Keratinocyte (primary cell): ENCODE data around the gene DNASE1L2. TPM values are rescaled to one million over a fixed set of nuclear protein-coding genes. Genes with fewer than 3 reads are reported as not detected.

ENCODE experiments used
- DNase-seq: peaks from one replicate; pipeline ENCODE4 v3.0.0-alpha.2; 2011; ENCODE audit warnings: low read depth, missing footprints, low spot score
- FAIRE-seq: peaks from 2 replicates; lab custom pipeline; 2011; peaks lifted over from hg19 to GRCh38; lab: Jason Lieb, UNC
- H2AFZ ChIP-seq: 2 replicates; pipeline ENCODE4 v1.6.0; 2012; ENCODE audit warnings: low read length, control low read depth, inconsistent platforms; ENCODE audit not compliant: control insufficient read depth
- H3K27ac ChIP-seq: 2 replicates; pipeline ENCODE4 v1.5.1; 2011; ENCODE audit warnings: low read length; ENCODE audit not compliant: control insufficient read depth, insufficient read depth
- H3K27me3 ChIP-seq: 3 replicates; pipeline ENCODE4 v1.6.0; 2011; ENCODE audit warnings: low read length; ENCODE audit not compliant: control insufficient read depth, insufficient read depth; ENCODE audit errors: extremely low read depth
- H3K36me3 ChIP-seq, 2 experiments: 2 replicates in 1 of 2; 3 replicates in 1 of 2; pipeline ENCODE4 v1.5.1; 2011; ENCODE audit warnings: low read length in 2 of 2, mild to moderate bottlenecking in 1 of 2; ENCODE audit not compliant: control insufficient read depth in 2 of 2, insufficient read depth in 2 of 2; ENCODE audit errors: extremely low read depth in 1 of 2
- H3K4me1 ChIP-seq: 3 replicates; pipeline ENCODE4 v1.5.1; 2011; ENCODE audit warnings: low read length; ENCODE audit not compliant: control insufficient read depth, insufficient read depth; ENCODE audit errors: extremely low read depth
- H3K4me2 ChIP-seq: 3 replicates; pipeline ENCODE4 v1.6.0; 2011; ENCODE audit warnings: low read depth, low read length; ENCODE audit not compliant: control insufficient read depth, insufficient read depth; ENCODE audit errors: extremely low read depth
- H3K4me3 ChIP-seq, 3 experiments: fragments of 200-600 bp in 1 of 3; sonication (generic) in 1 of 3; 2 replicates in 2 of 3; 3 replicates in 1 of 3; pipeline ENCODE4 v1.5.1; 2011 to 2016; ENCODE audit warnings: low read length in 3 of 3, mild to moderate bottlenecking in 3 of 3, control low read depth in 2 of 3, inconsistent platforms in 1 of 3, low read depth in 1 of 3, mixed read lengths in 1 of 3, mixed run types in 1 of 3, moderate library complexity in 1 of 3; ENCODE audit not compliant: control insufficient read depth in 2 of 3, insufficient read depth in 2 of 3; ENCODE audit errors: extremely low read depth in 1 of 3
- H3K79me2 ChIP-seq: 2 replicates; pipeline ENCODE4 v1.6.0; 2012; ENCODE audit warnings: low read length; ENCODE audit not compliant: control insufficient read depth, insufficient read depth
- H3K9ac ChIP-seq: 3 replicates; pipeline ENCODE4 v1.6.0; 2011; ENCODE audit warnings: low read length; ENCODE audit not compliant: control insufficient read depth, insufficient read depth; ENCODE audit errors: extremely low read depth
- H3K9me1 ChIP-seq: 3 replicates; pipeline ENCODE4 v1.6.0; 2011; ENCODE audit warnings: low read length; ENCODE audit not compliant: control insufficient read depth, insufficient read depth; ENCODE audit errors: extremely low read depth
- H3K9me3 ChIP-seq: 2 replicates; pipeline ENCODE4 v1.5.1; 2012; ENCODE audit warnings: low read depth, low read length; ENCODE audit not compliant: control insufficient read depth
- H4K20me1 ChIP-seq: 3 replicates; pipeline ENCODE4 v1.6.0; 2011; ENCODE audit warnings: low read length; ENCODE audit not compliant: control insufficient read depth, insufficient read depth; ENCODE audit errors: extremely low read depth
- CTCF ChIP-seq, 3 experiments: IDR thresholded peaks in 1 of 3; conservative IDR thresholded peaks in 1 of 3; optimal IDR thresholded peaks in 1 of 3; 2 replicates in 2 of 3; 3 replicates in 1 of 3; pipeline versions ENCODE3 to v1.5.1; 2011; ENCODE audit warnings: low read length in 3 of 3, mild to moderate bottlenecking in 3 of 3, moderate library complexity in 2 of 3, control low read depth in 1 of 3, inconsistent platforms in 1 of 3; ENCODE audit not compliant: insufficient read depth in 2 of 3; ENCODE audit errors: extremely low read depth in 1 of 3
- EZH2 ChIP-seq: IDR thresholded peaks from one replicate; pipeline ENCODE4 v1.6.1; 2012; ENCODE audit warnings: inconsistent platforms, mild to moderate bottlenecking, low read length, moderate library complexity
- dilution Hi-C: fragments of 300-500 bp; cut with MboI; formaldehyde crosslinking; loops from one replicate; pipeline ENCODE4 v1.7.0; 2020; ENCODE audit warnings: low sequenced_read_pairs; ENCODE audit not compliant: extremely low pct_ligation_motif_present
- polyA plus RNA-seq, 5 experiments: library from polyadenylated mRNA; depleted of rRNA in 3 of 5; stranded (reverse) in 3 of 5; stranded (forward) in 1 of 5; unstranded in 1 of 5; fragments of >200 nt; gene quantifications; 1 replicate in 1 of 5; 2 replicates in 3 of 5; 3 replicates in 1 of 5; pipeline versions ENCODE4 v1.2.1 to v1.2.3, GENCODE V29; 2011 to 2012; ENCODE audit warnings: missing spikeins in 2 of 5, low read depth in 1 of 5, low replicate concordance in 1 of 5

DNASE1L2 gene
- polyA plus RNA-seq, 1 donor (not counting 4 experiments of a cell fraction or from before 2014, with no cell fraction given): 0.31 TPM

- Histone ChIP-seq H3K36me3 (peaks cover 5 to 26% of the 10 kb centered on the region in 2 experiments), H3K27ac (no peak overlapping the region)
Observed at GRCh38 chr16:2226245-2226793, 9.9 kb upstream of the DNASE1L2 start.

DNA sequence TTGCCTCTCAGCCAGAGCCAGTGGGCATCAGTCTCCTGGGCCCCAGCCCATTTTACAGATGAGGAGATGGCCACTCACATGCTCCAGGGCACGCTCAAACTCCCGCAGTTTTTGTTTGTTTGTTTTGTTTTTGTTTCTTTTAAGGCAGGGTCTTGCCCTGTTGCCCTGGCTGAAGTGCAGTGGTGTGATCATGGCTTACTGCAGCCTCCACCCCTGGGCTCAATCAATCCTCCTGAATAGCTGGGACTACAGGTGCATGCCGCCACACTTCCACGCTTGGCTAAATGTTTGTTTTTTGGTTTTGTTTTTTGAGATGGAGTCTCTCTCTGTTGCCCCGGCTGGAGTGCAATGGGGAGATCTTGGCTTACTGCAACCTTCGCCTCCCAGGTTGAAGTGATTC is 9.3 kb upstream of the DNASE1L2 start:
- no peak for DNase-seq
- no peak overlapping the region for H3K4me2 ChIP-seq
- H3K9me3 ChIP-seq: no peaks in the 10 kb centered on the region
- no peak for FAIRE-seq
- no peak overlapping the region for H3K9ac ChIP-seq
- H2AFZ ChIP-seq: no peak overlapping the region
- no peaks in the 10 kb centered on the region for H4K20me1 ChIP-seq
- H3K4me3 ChIP-seq: no peak overlapping the region
- peaks cover 46% of the 10 kb centered on the region for H3K79me2 ChIP-seq
- no peak for TF ChIP-seq EZH2
- no peak for TF ChIP-seq CTCF (optimal IDR thresholded peaks at IDR 0.05 in 1 of 3, IDR thresholded peaks at IDR 0.05 in 1 of 3, conservative IDR thresholded peaks at IDR 0.05 in 1 of 3; ENCODE audit: extremely low read depth in 1 of 3, insufficient read depth in 2 of 3, low read length in 3 of 3)
- H3K36me3 ChIP-seq: peaks cover 7 to 28% of the 10 kb centered on the region in 2 experiments
- no peak overlapping the region for H3K27ac ChIP-seq
- peaks cover 23% of the 10 kb centered on the region for H3K4me1 ChIP-seq
- H3K9me1 ChIP-seq: peaks cover 3% of the 10 kb centered on the region
- H3K27me3 ChIP-seq: no peaks in the 10 kb centered on the region
- dilution Hi-C loops: no loop called here

More at GRCh38 chr16:2226245-2226793, 9.9 kb upstream of the DNASE1L2 start:
- H4K20me1 ChIP-seq: no peaks in the 10 kb centered on the region
- no peaks in the 10 kb centered on the region for H3K27me3 ChIP-seq
- no peaks in the 10 kb centered on the region for H3K9me3 ChIP-seq
- no peak overlapping the region for H3K4me2 ChIP-seq
- dilution Hi-C loops: no loop called here
- peaks cover 20% of the 10 kb centered on the region for H3K4me1 ChIP-seq
- DNase-seq (no peak), FAIRE-seq (no peak)
- H3K79me2 ChIP-seq: peaks cover 46% of the 10 kb centered on the region
- H3K9me1 ChIP-seq: peaks cover 3% of the 10 kb centered on the region
- no peak overlapping the region for H3K4me3 ChIP-seq
- TF ChIP-seq EZH2 (no peak), CTCF (optimal IDR thresholded peaks at IDR 0.05 in 1 of 3, IDR thresholded peaks at IDR 0.05 in 1 of 3, conservative IDR thresholded peaks at IDR 0.05 in 1 of 3; ENCODE audit: extremely low read depth in 1 of 3, insufficient read depth in 2 of 3, low read length in 3 of 3) (no peak)
- no peak overlapping the region for H2AFZ ChIP-seq
- no peak overlapping the region for H3K9ac ChIP-seq
